ENCODE data around the gene DNAJC30.
"Not testable (repeated sequence)": the region's sequence is repeated elsewhere in the genome, so short reads cannot be mapped to it uniquely, and the experiment has no call there.

The DNAJC30 gene

DNA sequence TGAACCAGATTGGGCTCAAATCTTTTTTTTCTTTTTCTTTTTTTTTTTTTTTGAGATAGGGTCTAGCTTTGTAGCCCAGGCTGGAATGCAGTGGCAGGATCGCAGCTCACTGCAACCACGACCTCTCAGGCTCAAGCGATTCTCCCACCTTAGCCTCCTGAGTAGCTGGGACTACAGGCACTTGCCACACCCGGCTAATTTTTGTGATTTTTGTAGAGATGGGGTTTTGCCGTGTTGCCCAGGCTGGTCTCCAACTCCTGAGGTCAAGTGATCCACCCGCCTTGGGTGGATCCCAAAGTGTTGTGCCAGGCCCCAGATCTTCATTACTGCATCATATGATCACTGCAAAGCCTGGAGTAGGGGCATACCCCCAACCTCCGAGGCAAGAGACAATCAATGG, 2.8 kb downstream of the DNAJC30 start:
- DNase-seq (ENCODE audit: low read depth): no peak
- no peak overlapping the region for H3K4me3 ChIP-seq (replicated peaks; ENCODE audit: low read depth, low read length)
- no peak for TF ChIP-seq CTCF (IDR thresholded peaks at IDR 0.05; ENCODE audit: low read length, missing control alignments)

GRCh38 chr7:73679709-73680108, 3.5 kb downstream of the DNAJC30 start:
- TF ChIP-seq CTCF (IDR thresholded peaks at IDR 0.05; ENCODE audit: low read length, missing control alignments): no peak
- no peak overlapping the region for H3K4me3 ChIP-seq (replicated peaks; ENCODE audit: low read depth, low read length)
- DNase-seq (ENCODE audit: low read depth): no peak

- H3K4me3 ChIP-seq (replicated peaks; ENCODE audit: low read depth, low read length): no peak overlapping the region
- no peak for DNase-seq (ENCODE audit: low read depth)
- TF ChIP-seq CTCF (IDR thresholded peaks at IDR 0.05; ENCODE audit: low read length, missing control alignments): no peak
Observed at GRCh38 chr7:73678862-73679261, 4.4 kb downstream of the DNAJC30 start.

DNA sequence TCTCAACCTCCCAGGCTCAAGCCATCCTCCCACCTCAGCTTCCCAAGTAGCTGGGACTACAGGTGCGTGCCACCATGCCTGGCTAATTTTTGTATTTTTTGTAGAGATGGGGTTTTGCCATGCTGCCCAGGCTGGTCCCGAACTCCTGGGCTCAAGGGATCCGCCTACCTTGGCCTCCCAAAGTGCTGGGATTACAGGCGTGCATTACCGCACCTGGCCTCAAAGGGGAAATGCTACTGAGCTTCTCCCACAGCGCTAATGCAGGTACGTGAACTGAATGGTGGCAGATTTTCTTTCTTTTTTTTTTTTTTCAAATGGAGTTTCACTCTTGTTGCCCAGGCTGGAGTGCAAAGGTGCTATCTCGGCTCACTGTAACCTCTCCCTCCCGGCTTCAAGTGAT, 7.2 kb downstream of the DNAJC30 start:
- not testable (repeated sequence) for DNase-seq (ENCODE audit: low read depth); H3K4me3 ChIP-seq (replicated peaks; ENCODE audit: low read depth, low read length)

DNA sequence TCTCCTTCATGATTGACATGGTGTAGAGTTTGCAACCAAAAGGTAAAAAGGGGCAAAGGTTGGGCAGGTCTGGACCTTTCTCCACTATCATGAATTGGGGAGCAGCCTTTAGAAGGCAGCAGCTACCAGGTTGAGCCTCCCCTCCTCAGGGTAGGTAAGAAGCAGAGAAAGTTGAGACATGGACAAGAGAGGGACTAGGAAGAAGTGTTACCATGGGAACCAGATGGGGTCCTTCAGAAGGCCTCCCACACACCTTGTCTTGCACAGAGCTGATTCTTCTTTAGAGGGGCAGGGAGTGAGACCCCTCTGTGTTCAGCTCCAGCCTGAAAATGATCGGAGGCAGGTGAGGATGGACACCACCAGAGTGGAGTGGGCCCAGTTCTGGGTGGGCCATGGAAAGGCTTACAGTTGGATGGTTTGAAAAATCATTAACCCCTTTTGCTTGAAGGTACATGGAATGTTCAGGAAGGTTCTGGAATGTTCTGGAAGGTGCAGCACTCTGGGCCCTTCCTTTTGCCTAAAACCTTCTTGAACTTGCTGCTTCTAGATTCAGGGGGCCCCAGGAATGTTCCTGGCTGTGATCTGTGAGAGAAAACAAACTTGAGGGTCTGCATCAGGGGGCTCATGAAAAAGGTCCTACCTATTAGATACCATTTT, 8.7 kb downstream of the DNAJC30 start:
- no peak for TF ChIP-seq CTCF (IDR thresholded peaks at IDR 0.05; ENCODE audit: low read length, missing control alignments)
- no peak overlapping the region for H3K4me3 ChIP-seq (replicated peaks; ENCODE audit: low read depth, low read length)
- DNase-seq (ENCODE audit: low read depth): no peak

- no peak for TF ChIP-seq CTCF (IDR thresholded peaks at IDR 0.05; ENCODE audit: low read length, missing control alignments)
- no peak overlapping the region for H3K4me3 ChIP-seq (replicated peaks; ENCODE audit: low read depth, low read length)
- DNase-seq (ENCODE audit: low read depth): no peak
Observed at GRCh38 chr7:73671857-73672445, 11.3 kb downstream of the DNAJC30 start.

DNA sequence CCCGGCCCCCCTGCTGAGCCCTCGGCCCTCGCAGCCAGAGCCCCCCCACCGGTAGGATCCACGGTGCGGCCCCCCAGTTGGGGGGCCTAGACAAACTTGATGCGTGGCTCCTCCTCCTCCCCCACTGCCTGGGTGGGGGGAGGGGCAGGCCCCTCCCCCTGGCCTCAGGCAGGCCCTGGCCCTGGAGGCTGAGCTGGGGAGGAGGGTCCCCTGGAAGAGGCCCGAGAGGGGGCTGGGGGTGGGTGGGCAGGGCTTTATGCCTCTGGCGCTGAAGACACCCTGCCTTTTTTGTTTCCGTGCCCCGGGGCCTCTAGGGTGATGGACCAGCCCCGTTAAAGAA, 12.0 kb downstream of the DNAJC30 start:
- H3K4me3 ChIP-seq (replicated peaks; ENCODE audit: low read depth, low read length): no peak overlapping the region
- TF ChIP-seq CTCF (IDR thresholded peaks at IDR 0.05; ENCODE audit: low read length, missing control alignments): no peak
- DNase-seq (ENCODE audit: low read depth): no peak

All from fibroblast of pulmonary artery (primary cell).